Forelimb muscle (tissue), 1 donor: ENCODE measurements around the gene RRP15. TPM values are rescaled to one million over a fixed set of nuclear protein-coding genes. Genes with fewer than 3 reads are reported as not detected.
"Not testable (repeated sequence)": the region's sequence is repeated elsewhere in the genome, so short reads cannot be mapped to it uniquely, and the experiment has no call there.

ENCODE experiments used
- DNase-seq: peaks from one replicate; pipeline ENCODE4 v3.0.0-alpha.2; 2013; ENCODE audit warnings: low read depth
- polyA plus RNA-seq: library from polyadenylated mRNA; unstranded; fragments of 120-200 nt; gene quantifications from one replicate; pipeline ENCODE4 v1.2.1, GENCODE V29; 2013; ENCODE audit not compliant: insufficient read length

The RRP15 gene
- polyA plus RNA-seq, 1 donor: 18.0 TPM

GRCh38 chr1:218297461-218297860 lies 12.4 kb downstream of the RRP15 start:
- DNase-seq: no peak

- DNase-seq: no peak
Measured at GRCh38 chr1:218297867-218298266, 12.8 kb downstream of the RRP15 start.

- no peak for DNase-seq
Measured at GRCh38 chr1:218298398-218298797, 13.3 kb downstream of the RRP15 start.

- peak; percentile 46 for DNase-seq
Measured at GRCh38 chr1:218299416-218299815, 14.3 kb downstream of the RRP15 start.

- no peak for DNase-seq
Measured at GRCh38 chr1:218301217-218301616, 16.1 kb downstream of the RRP15 start.

GRCh38 chr1:218302155-218302554 lies 17.1 kb downstream of the RRP15 start:
- no peak for DNase-seq

GRCh38 chr1:218303176-218303879 lies 18.2 kb downstream of the RRP15 start:
- DNase-seq: no peak

GRCh38 chr1:218304281-218305039 lies 19.4 kb downstream of the RRP15 start:
- DNase-seq: no peak

GRCh38 chr1:218305472-218306064 lies 20.5 kb downstream of the RRP15 start:
- no peak for DNase-seq

- no peak for DNase-seq
Measured at GRCh38 chr1:218312509-218312908, 27.4 kb downstream of the RRP15 start.

GRCh38 chr1:218314316-218314715 lies 29.2 kb downstream of the RRP15 start:
- peak; percentile 24 for DNase-seq

- DNase-seq: no peak
Measured at GRCh38 chr1:218315638-218316037, 30.5 kb downstream of the RRP15 start.

GRCh38 chr1:218317061-218317460 lies 32.0 kb downstream of the RRP15 start:
- DNase-seq: no peak

- DNase-seq: not testable (repeated sequence)
Measured at GRCh38 chr1:218320182-218320581, 35.1 kb downstream of the RRP15 start.

- no peak for DNase-seq
Measured at GRCh38 chr1:218322762-218323161, 37.7 kb downstream of the RRP15 start.

GRCh38 chr1:218323568-218324225 lies 38.6 kb downstream of the RRP15 start:
- DNase-seq: no peak

GRCh38 chr1:218324226-218324580 lies 39.1 kb downstream of the RRP15 start:
- no peak for DNase-seq

- no peak for DNase-seq
Measured at GRCh38 chr1:218328769-218329168, 43.7 kb downstream of the RRP15 start.

GRCh38 chr1:218330043-218330623 lies 45.0 kb downstream of the RRP15 start:
- peak; percentile 49 for DNase-seq

GRCh38 chr1:218332416-218332815 lies 47.3 kb downstream of the RRP15 start:
- no peak for DNase-seq

- DNase-seq: no peak
Measured at GRCh38 chr1:218336328-218336727, 51.2 kb downstream of the RRP15 start.

GRCh38 chr1:218339267-218339831 lies 54.3 kb downstream of the RRP15 start:
- peak; percentile 40 for DNase-seq
